ENCODE measurements around the gene PPP2CA.

DNA sequence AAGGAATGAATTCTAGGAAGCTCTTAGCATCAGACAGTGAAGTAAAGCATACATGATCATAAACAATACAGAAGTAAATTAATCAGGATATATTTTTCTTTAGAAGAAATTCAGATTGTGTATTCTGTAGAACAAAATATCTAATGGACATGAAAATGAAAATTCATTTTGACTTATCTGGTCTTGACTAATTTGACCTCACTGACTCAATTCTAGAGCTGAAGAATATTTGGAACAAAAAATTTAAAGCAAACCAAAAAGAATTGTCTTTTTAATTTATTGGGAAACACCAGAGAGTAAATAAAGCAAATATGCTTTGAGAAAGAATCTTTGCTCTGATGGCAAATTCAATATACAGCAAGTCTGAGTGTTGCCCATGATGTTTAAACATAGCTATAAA is 2.8 kb upstream of the PPP2CA start:
- TF ChIP-seq, protein P1, sequence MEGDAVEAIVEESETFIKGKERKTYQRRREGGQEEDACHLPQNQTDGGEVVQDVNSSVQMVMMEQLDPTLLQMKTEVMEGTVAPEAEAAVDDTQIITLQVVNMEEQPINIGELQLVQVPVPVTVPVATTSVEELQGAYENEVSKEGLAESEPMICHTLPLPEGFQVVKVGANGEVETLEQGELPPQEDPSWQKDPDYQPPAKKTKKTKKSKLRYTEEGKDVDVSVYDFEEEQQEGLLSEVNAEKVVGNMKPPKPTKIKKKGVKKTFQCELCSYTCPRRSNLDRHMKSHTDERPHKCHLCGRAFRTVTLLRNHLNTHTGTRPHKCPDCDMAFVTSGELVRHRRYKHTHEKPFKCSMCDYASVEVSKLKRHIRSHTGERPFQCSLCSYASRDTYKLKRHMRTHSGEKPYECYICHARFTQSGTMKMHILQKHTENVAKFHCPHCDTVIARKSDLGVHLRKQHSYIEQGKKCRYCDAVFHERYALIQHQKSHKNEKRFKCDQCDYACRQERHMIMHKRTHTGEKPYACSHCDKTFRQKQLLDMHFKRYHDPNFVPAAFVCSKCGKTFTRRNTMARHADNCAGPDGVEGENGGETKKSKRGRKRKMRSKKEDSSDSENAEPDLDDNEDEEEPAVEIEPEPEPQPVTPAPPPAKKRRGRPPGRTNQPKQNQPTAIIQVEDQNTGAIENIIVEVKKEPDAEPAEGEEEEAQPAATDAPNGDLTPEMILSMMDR (IDR thresholded peaks at IDR 0.05): no peak
- TF ChIP-seq POLR2A (IDR thresholded peaks at IDR 0.05): no peak

Measured in heart left ventricle (tissue), 13 donors.